Stimulated activated CD8-positive, alpha-beta memory T cell treated with anti-CD3 and anti-CD28 coated beads, Interleukin-4, amount 100 ng/mL, for 1 hour (primary cell): ENCODE measurements around the gene SLC29A1.

Source experiments
- DNase-seq, 2 donors: peaks; one replicate each; pipeline ENCODE4 v3.0.0-alpha.2; 2020; ENCODE audit warnings: low read depth in 2 of 2, low spot score in 1 of 2

Gene SLC29A1

GRCh38 chr6:44278774-44279697 is 55.6 kb downstream of the SLC29A1 start:
- DNase-seq = no peak
